Stimulated activated CD4-positive, alpha-beta T cell treated with anti-CD3 and anti-CD28 coated beads, Interleukin-1b, Interleukin-23, amount 100 ng/mL, for 4 hours (primary cell): ENCODE results near the gene EBI3.
"Not testable (repeated sequence)": the region's sequence is repeated elsewhere in the genome, so short reads cannot be mapped to it uniquely, and the experiment has no call there.

Experiments
- DNase-seq, 2 donors: peaks; one replicate each; pipeline ENCODE4 v3.0.0-alpha.2; 2020; ENCODE audit warnings: low read depth in 2 of 2

The EBI3 gene

GRCh38 chr19:4234142-4234861, 5.0 kb downstream of the EBI3 start:
- no peak for DNase-seq

DNA sequence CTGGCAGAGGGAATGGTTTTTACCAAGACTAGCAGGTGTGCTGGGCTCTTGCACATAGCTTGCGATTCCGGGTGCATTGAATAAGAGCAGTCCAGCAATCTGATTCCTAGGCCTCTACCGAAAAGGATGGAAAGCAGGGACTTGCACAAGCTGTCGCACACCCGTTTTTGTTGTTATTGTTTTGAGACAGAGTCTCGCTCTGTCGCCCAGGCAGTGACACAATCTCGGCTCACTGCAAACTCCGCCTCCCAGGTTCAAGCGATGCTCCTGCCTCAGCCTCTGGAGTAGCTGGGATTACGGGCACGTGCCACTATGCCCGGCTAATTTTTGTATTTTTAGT, 5.5 kb downstream of the EBI3 start:
- no peak for DNase-seq

DNA sequence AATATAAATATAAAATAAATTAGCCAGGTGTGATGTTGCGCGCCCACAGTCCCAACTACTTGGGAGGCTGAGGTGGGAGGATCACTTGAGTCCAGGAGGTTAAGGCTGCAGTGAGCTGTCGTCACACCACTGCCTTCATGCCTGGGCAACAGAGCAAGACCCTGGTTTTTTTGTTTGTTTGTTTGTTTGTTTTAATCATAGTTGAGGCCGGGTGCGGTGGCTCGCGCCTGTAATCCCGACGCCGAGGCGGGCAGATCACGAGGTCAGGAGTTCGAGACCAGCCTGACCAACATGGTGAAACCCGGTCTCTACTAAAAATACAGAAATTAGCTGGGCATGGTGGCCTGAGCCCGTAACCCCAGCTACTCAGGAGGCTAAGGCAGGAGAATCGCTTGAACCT, 8.2 kb downstream of the EBI3 start:
- not testable (repeated sequence) for DNase-seq

GRCh38 chr19:4238831-4239230, 9.5 kb downstream of the EBI3 start:
- no peak for DNase-seq

- no peak for DNase-seq
Measured at GRCh38 chr19:4241824-4242430, 12.6 kb downstream of the EBI3 start.

DNA sequence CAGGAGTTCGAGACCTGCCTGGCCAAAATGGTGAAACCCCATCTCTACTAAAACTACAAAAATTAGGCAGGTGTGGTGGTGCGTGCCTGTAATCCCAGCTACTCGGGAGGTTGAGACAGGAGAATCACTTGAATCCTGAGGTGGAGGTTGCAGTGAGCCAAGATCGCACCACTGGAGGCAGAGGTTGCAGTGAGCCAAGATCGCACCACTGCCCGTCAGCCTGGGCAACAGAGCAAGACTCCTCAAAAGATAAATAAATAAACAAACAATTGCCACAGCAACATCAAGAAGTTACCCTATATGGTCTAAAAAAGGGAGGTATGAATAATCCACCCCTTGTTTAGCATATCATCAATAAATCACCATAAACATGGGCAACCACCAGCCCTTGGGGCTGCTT, 16.6 kb downstream of the EBI3 start:
- not testable (repeated sequence) for DNase-seq

DNA sequence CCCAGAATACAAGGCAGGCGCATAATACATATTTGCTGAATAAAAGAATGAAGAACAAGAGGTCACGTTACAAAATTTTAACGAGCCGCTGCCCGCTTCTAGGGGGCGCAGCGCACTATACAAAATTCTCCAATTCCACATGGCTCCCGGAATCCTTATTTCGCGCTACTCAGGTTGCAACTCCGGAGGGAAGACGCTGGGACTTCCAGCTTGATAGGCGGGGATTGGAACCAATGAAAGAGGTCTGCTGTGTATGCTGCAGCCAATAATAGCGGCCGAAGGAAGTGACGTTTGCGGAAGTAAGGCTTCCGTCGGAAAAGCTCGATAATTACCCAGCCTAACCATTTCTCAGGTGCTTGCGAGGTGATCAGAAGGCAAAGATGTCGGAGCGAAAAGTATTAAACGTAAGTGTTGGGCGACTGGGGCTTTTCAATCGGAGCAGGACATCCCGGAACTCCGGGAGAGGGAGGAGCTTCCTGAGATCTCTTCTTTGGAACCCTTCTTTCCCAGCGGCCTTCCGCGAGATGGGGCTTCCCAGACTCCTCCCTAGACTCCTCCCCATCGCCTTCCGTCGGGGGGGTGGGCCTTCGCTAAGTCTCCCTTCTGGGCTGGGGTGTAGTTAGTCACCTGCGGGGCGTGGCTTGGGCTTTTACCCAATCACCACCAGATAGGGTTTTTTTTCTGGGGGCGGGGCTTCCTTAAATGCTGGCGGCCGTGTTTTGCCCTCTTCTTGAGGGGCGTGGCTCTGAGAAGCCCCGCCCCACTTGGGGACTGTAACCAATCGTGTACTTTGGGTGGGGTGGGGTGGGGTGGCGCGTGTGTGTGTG, 17.7 kb downstream of the EBI3 start, which contains the start of gene YJU2:
TSS of gene YJU2 (plus strand) at position 314 of the 827 bp plus-strand sequence. CDS start at position 381, 67 bp downstream.
- DNase-seq: peak; percentile 96 to 97

- DNase-seq: no peak
Measured at GRCh38 chr19:4256563-4256962, 27.2 kb downstream of the EBI3 start.

DNA sequence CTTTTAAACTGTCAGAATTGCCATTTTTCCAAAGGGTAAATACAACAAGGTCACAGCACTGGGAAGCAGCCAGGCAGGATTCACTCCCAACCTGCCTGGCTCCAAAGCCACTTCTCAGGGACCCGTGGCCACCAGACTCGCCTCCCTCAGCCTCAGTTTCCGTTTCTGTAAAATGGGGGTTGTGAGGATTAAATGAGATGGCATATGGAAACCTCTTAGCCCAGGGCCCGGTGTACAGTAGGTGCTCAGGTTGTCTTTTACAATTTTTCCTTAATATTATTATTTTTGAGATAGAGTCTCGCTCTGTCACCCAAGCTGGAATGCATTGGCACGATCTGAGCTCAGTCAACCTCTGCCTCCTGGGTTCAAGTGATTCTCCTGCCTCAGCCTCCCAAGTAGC, 27.7 kb downstream of the EBI3 start:
- no peak for DNase-seq

- no peak for DNase-seq
Measured at GRCh38 chr19:4258181-4258580, 28.9 kb downstream of the EBI3 start.

DNA sequence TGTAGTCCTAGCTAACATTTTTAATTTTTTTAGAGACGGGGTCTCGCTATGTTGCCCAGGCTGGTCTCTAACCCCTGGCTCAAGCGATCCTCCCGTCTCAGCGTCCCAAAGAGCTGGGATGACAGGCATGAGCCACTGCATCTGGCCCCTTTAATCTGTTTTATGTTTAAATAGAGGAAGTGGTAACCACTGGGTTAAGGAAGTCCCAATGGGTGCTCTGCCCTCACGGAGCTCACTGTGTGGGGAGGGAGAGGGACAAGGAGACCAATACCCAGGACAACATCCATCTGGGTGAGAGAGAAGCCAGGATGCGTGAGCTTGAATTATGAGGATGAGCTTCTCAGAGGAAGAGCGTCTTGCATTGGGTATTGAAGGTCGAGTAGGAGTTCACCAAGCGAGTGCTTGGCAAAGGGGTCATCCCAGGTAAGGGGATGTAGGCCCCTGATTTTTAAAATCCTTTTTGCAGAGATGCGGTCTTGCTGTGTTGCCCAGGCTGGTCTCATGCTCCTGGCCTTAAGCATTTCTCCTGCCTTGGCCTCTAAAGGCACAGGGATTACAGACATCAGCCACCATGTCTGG, 31.4 kb downstream of the EBI3 start:
- no peak for DNase-seq

DNA sequence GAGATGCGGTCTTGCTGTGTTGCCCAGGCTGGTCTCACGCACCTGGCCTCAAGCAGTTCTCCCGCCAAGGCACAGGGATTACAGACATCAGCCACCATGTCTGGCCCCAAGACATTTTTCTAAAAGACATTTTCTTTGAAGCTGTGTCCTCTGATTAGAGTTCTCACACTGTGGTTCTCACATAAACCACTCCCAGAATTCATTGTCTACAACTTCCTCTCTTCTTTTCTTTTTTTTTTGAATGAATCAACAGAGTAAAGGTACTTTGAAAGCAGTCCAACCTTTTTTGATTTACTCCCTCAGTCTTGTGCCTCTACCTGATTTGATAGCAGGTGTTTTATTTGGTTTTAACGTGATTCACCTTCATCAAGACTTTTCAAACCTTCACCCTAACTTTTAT, 35.5 kb downstream of the EBI3 start:
- DNase-seq: no peak

GRCh38 chr19:4266253-4267000, 37.1 kb downstream of the EBI3 start:
- no peak for DNase-seq

DNA sequence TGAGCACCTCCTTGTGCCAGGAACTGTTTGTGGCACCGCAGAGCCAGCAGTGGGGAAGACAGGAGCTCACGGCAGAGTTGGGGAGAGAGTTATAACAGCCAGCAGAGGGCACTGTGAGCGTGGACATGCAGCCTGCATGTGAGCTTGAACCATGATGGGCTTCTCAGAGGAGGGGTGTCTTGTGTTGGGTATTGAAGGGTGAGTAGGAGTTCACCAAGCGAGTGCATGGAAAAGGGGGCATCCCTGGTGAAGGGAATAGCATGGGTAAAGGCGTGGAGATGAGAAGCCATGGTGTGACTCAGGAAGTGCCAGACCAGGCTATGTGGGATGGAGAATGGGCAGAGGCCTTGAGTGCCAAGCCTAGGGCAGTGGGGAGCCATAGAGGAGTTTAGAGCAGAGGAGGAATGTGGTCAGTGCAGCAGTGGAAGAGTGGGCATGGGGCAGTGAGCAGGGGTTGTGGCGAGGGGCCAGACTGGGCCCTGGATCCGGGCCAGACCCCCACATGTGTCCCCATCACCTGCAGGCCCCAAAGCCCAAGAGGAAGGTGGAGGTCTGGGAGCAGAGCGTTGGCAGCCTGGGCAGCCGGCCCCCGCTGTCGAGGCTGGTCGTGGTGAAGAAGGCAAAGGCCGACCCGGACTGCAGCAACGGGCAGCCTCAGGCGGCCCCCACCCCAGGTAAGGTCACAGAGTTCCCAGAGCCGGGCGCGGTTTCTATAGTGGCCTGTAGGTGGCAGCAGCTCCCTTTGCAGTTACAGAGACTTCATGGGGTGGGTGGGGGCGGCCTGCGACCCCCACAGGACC, 38.0 kb downstream of the EBI3 start:
- peak; percentile 52 to 59 for DNase-seq

GRCh38 chr19:4267901-4268815, 38.8 kb downstream of the EBI3 start:
- DNase-seq: no peak

DNA sequence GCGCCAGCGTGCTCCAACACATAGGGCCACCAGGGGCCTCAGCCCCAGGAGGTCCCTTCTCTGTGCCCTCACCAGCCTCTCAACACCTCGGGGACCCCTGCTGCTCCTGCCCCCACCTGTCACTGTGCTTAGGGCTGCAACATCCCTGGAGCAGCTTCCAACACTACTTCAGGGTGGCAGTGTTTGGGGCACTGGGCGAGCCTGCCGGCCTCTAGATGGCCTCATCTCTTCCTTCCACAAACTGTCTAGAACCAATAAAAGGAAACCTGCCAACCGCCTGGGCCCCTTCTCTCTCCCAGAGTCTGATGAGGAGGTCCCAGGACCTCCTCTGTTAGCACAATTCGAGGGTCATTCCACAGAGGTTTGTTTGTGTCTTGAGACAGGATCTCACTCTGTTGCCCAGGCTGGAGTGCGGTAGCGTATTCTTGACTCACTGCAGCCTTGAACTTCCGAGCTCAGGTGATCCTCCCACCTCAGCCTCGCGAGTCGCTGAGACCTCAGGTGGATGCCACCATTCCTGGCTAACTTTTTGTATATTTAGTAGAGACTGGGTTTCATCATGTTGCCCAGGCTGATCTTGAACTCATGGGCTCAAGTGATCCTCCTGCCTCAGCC, 39.6 kb downstream of the EBI3 start:
- no peak for DNase-seq

- DNase-seq: no peak
Measured at GRCh38 chr19:4272894-4273293, 43.6 kb downstream of the EBI3 start.

DNA sequence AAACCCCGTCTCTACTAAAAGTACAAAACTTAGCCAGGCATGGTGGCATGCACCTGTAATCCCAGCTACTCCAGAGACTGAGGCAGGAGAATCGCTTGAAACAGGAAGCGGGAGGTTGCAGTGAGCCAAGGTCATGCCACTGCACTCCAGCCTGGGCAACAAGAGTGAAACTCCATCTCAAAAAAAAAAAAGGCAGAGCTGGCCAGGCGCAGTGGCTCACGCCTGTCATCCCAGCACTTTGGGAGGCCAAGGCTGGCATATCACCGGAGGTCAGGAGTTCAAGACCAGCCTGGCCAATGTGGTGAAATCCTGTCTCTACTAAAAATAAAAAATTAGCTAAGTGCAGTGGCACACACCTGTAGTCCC, 45.0 kb downstream of the EBI3 start:
- not testable (repeated sequence) for DNase-seq

- DNase-seq: no peak
Measured at GRCh38 chr19:4277191-4277696, 47.9 kb downstream of the EBI3 start.
